Upper lobe of right lung (tissue), 1 donor: Measurements from ENCODE around the gene HSPA4L. TPM values are rescaled to one million over a fixed set of nuclear protein-coding genes. Genes with fewer than 3 reads are reported as not detected.

ENCODE experiments used
- ATAC-seq: fragments of 200-7000 bp; cut with Tn5 transposase; one replicate; pipeline ENCODE4 v1.9.1; 2020; ENCODE audit warnings: mild to moderate bottlenecking, moderate library complexity
- DNase-seq: peaks from one replicate; pipeline ENCODE4 v3.0.0-alpha.2; 2020
- H3K27ac ChIP-seq: fragments of 200-600 bp; one replicate; pipeline ENCODE4 v1.8.0; 2022
- H3K27me3 ChIP-seq: fragments of 200-600 bp; one replicate; pipeline ENCODE4 v1.8.0; 2022; ENCODE audit warnings: mild to moderate bottlenecking
- H3K36me3 ChIP-seq: fragments of 200-600 bp; one replicate; pipeline ENCODE4 v1.8.0; 2022
- H3K4me1 ChIP-seq: fragments of 200-600 bp; one replicate; pipeline ENCODE4 v1.8.0; 2022
- H3K4me3 ChIP-seq: fragments of 200-600 bp; one replicate; pipeline ENCODE4 v1.8.0; 2022; ENCODE audit warnings: mild to moderate bottlenecking
- H3K9me3 ChIP-seq: fragments of 200-600 bp; one replicate; pipeline ENCODE4 v1.8.0; 2022
- intact Hi-C: fragments of 100-400 bp; cut with DNase I; formaldehyde crosslinking; loops from one replicate; pipeline ENCODE4 v1.11.0; 2022
- long read RNA-seq: library from polyadenylated mRNA; unstranded; transcript quantifications from one replicate; pipeline ENCODE4 v2.0.0, GENCODE V29; 2021
- total RNA-seq: library from RNA; stranded (reverse); fragmentation: NEBNext Ultra II Directional; extraction: Animal tissue kit (Norgen Biotek cat#: 25700); gene quantifications from one replicate; pipeline ENCODE4 v1.2.1, GENCODE V29; 2021
- TF ChIP-seq, protein P1 (sequence below): fragments of 200-600 bp; IDR thresholded peaks from one replicate; pipeline ENCODE4 v1.8.0; 2022; ENCODE audit warnings: antibody characterized with exemption
- donor health status: DM: no; HTN: yes; CAD: no; lungs with severe emphysema.

Gene HSPA4L
- 5.7 TPM for total RNA-seq
- long read RNA-seq, full-length matches to known transcripts: 3 of 5 reads
- long read RNA-seq, partial matches to known transcripts: 2 of 5 reads
- long read RNA-seq, other reads (novel, unspliced or antisense): 0 of 5 reads

DNA sequence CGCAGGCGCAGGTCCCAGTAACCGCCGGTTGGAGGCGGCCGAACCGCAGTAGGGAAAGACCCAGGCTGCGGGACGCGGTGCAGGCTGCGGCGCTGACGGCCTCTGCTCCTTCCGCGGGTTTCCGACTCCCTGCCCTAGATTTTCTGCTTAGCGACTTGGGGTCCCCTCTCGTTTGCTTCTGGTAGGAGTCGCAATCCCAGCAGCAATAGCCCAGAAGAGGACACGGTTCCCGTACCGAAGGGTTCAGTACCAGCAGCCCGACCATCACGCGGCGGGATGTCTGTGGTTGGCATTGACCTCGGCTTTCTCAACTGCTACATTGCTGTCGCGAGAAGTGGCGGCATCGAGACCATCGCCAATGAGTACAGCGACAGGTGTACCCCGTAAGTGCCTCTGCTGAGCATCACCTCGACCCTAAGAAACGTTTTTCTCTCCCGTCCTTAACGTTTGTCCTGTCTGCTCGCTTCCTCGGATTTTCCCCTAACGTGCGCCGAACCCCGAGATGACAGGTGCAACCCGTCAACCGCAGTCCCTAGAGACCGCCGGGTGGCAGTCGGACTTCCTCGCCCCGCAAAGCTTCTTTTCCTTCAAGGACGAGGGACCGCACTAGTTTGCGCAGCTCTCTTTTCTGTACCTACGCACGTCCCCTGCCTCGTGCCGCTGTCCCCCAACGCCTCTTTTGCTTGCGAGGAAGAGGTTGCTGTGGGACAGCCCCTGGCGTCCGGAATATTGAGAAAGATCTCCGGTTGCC, at the start of gene HSPA4L:
HSPA4L (plus strand) TSS at position 48 of the 751 bp plus-strand sequence; CDS start at position 277, 229 bp downstream.
- intact Hi-C loops: no loop called here
- DNase-seq (peak; percentile 72), ATAC-seq (peak; percentile 63)
- Histone ChIP-seq H3K27me3 (no peaks in the 10 kb centered on the region), H3K4me1 (no peaks in the 10 kb centered on the region), H3K4me3 (peak within 1 kb of the TSS; percentile 59), H3K36me3 (no peaks in the 10 kb centered on the region), H3K27ac (peak within 1 kb of the TSS; percentile 44), H3K9me3 (no peaks in the 10 kb centered on the region)
- TF ChIP-seq, protein P1, sequence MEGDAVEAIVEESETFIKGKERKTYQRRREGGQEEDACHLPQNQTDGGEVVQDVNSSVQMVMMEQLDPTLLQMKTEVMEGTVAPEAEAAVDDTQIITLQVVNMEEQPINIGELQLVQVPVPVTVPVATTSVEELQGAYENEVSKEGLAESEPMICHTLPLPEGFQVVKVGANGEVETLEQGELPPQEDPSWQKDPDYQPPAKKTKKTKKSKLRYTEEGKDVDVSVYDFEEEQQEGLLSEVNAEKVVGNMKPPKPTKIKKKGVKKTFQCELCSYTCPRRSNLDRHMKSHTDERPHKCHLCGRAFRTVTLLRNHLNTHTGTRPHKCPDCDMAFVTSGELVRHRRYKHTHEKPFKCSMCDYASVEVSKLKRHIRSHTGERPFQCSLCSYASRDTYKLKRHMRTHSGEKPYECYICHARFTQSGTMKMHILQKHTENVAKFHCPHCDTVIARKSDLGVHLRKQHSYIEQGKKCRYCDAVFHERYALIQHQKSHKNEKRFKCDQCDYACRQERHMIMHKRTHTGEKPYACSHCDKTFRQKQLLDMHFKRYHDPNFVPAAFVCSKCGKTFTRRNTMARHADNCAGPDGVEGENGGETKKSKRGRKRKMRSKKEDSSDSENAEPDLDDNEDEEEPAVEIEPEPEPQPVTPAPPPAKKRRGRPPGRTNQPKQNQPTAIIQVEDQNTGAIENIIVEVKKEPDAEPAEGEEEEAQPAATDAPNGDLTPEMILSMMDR: peak; percentile 45

DNA sequence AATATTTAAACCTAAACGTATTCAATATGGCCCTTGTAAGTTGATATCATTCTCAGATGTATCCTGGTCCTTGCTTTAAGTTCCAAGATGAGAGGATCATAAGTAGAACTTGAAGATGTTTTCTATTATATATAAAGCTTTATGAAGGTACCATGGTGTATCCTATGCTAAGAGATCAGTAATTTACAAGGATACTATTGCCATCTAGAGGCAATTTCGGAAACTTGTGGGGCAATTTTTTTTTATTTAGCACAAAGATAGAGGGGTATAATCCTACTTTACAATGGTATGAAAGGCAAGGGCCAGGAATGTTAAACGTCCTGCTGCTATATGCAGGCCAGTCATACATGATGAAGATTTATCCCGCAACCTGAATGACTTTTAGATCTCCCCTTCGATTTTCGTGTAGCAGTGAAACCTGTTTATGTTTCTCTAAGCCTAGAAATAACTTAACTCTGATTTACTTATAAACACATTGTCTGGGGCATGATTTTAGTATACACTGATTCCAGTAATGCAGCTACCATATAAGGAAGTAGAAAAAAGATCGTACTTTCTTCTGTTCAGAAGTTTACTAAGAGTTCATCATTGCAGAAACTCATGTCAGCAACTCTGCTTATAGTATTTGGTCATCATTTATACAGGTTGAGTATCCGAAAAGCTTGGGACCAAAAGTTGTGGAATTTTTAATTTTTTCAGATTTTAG, 49.3 kb upstream of the HSPA4L start:
- intact Hi-C loops: loop anchor here (5.0 kb wide), 1 partner anchor 125 kb away; no protein-coding TSS in a partner anchor
- Histone ChIP-seq H3K4me3 (no peak overlapping the region), H3K4me1 (no peaks in the 10 kb centered on the region), H3K27ac (no peak overlapping the region), H3K36me3 (no peaks in the 10 kb centered on the region), H3K9me3 (no peaks in the 10 kb centered on the region), H3K27me3 (no peaks in the 10 kb centered on the region)
- peak; percentile 51 for ATAC-seq
- TF ChIP-seq, protein P1: peak; percentile 64
- DNase-seq: no peak

DNA sequence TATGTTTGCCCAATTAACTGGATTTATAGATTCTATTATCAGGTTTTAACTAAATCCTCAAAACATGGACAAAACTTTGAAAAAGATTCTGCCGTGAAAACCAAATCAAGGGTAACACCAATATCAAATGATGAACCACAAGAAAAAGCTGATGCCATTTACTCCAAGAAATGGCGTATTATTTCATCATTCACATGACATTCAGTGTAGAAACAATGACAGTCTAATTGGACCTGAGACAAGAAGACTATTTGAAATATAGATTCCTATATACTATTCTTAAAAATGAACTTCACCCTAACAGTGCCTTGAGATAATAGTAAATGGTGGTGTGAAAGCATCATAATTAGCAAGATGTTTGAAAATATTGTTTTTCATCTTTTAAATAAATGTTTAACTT, 47.1 kb upstream of the HSPA4L start:
- no peak overlapping the region for H3K4me3 ChIP-seq

DNA sequence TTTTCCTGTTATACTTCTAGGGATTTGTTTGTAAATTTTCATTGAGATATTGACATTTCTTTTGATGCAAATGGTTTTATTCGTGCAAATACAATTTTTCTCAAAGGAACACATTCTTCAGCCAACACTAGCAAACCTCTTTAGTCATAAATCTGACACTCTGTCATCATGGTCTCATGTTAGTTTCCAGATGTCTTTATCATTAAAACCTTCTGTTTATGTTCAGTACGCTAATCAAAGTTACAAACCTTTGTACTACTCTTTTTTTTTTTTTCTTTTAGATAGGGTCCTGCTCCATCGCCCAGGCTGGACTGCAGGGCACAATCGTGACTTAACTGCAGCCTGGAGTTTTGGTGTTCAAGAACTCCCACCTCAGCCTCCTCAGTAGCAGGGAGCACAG, 44.8 kb upstream of the HSPA4L start:
- Histone ChIP-seq H3K27me3 (no peaks in the 10 kb centered on the region), H3K9me3 (no peaks in the 10 kb centered on the region), H3K36me3 (no peaks in the 10 kb centered on the region), H3K4me1 (no peaks in the 10 kb centered on the region), H3K4me3 (no peak overlapping the region), H3K27ac (no peak overlapping the region)
- DNase-seq (no peak), ATAC-seq (no peak)
- intact Hi-C loops: no loop called here
- TF ChIP-seq, protein P1: no peak

More for the DNA sequence above, 47.1 kb upstream of the HSPA4L start:
- Histone ChIP-seq H3K27ac (no peak overlapping the region), H3K9me3 (no peaks in the 10 kb centered on the region), H3K36me3 (no peaks in the 10 kb centered on the region), H3K27me3 (no peaks in the 10 kb centered on the region), H3K4me1 (no peaks in the 10 kb centered on the region)
- intact Hi-C loops: loop anchor here (5.0 kb wide), 1 partner anchor 128 kb away; no protein-coding TSS in a partner anchor
- TF ChIP-seq, protein P1: no peak
- ATAC-seq (no peak), DNase-seq (no peak)

DNA sequence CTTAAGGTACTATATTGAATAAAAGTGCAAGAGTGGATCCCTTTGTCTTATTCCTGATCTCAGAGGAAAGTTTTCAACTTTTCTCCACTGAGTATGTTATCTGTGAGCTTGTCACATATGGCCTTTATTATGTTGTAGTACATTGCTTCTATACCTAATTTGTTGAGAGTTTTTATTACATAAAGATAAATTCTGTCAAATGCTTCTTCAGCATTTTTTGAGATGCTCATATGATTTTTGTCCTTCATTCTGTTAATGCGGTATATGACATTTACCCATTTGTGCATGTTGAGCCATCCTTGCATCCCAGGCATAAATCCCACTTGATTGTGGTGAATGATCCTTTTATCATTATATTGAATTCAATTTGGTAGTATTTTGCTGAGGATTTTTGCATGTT, 40.9 kb upstream of the HSPA4L start:
- DNase-seq (no peak), ATAC-seq (no peak)
- Histone ChIP-seq H3K4me1 (no peaks in the 10 kb centered on the region), H3K4me3 (no peak overlapping the region), H3K27me3 (peaks cover 5% of the 10 kb centered on the region), H3K27ac (no peak overlapping the region), H3K36me3 (no peaks in the 10 kb centered on the region), H3K9me3 (no peaks in the 10 kb centered on the region)
- intact Hi-C loops: no loop called here
- TF ChIP-seq, protein P1: no peak
